SU-DHL-6 (cell line): ENCODE results near the gene IRGQ.

Experiments
- H2AFZ ChIP-seq: fragments of 200-600 bp; sonication (generic); 2 replicates; pipeline ENCODE4 v1.6.1; 2014; ENCODE audit warnings: low read depth, mild to moderate bottlenecking, moderate library complexity, mixed read lengths, antibody characterized with exemption, low read length; ENCODE audit not compliant: severe bottlenecking
- H3F3A ChIP-seq: fragments of 200-600 bp; shearing (Covaris generic); 2 replicates; pipeline ENCODE4 v1.6.0; 2016; ENCODE audit warnings: antibody characterized with exemption, mild to moderate bottlenecking; ENCODE audit not compliant: insufficient read depth
- H3K27ac ChIP-seq: fragments of 200-600 bp; sonication (generic); 2 replicates; pipeline ENCODE4 v1.5.1; 2016; ENCODE audit warnings: low read depth, mild to moderate bottlenecking, low read length, moderate library complexity, mixed read lengths
- H3K27me3 ChIP-seq: fragments of 200-600 bp; sonication (generic), shearing (Covaris generic); 2 replicates; pipeline ENCODE4 v1.6.0; 2014; ENCODE audit warnings: mild to moderate bottlenecking, low read length
- H3K36me3 ChIP-seq: fragments of 200-600 bp; sonication (generic); 2 replicates; pipeline ENCODE4 v1.6.1; 2014; ENCODE audit warnings: mild to moderate bottlenecking, low read length, mixed read lengths
- H3K4me2 ChIP-seq: fragments of 300-600, 200-600 bp; shearing (Covaris generic), sonication (generic); 2 replicates; pipeline ENCODE4 v1.6.0; 2014; ENCODE audit warnings: low read length, low read depth, mild to moderate bottlenecking; ENCODE audit not compliant: poor library complexity, severe bottlenecking
- H3K4me3 ChIP-seq: fragments of 200-600 bp; sonication (generic); 2 replicates; pipeline ENCODE4 v1.5.1; 2014; ENCODE audit warnings: antibody characterized with exemption, low read length, mild to moderate bottlenecking, mixed read lengths; ENCODE audit not compliant: insufficient read depth, poor library complexity, severe bottlenecking
- H3K79me2 ChIP-seq: fragments of 200-600 bp; sonication (generic); 2 replicates; pipeline ENCODE4 v1.6.1; 2014; ENCODE audit warnings: mild to moderate bottlenecking, low read length, moderate library complexity; ENCODE audit not compliant: insufficient read depth
- H3K9ac ChIP-seq: fragments of 200-600 bp; sonication (generic); 2 replicates; pipeline ENCODE4 v1.7.0; 2014; ENCODE audit warnings: mild to moderate bottlenecking, low read length
- H3K9me2 ChIP-seq: fragments of 200-600 bp; sonication (generic); replicated peaks from 2 replicates; pipeline ENCODE4 v1.6.1; 2014; ENCODE audit warnings: low read length; ENCODE audit not compliant: insufficient read depth
- H3K9me3 ChIP-seq: fragments of 200-600 bp; sonication (generic); 2 replicates; pipeline ENCODE4 v1.6.1; 2014; ENCODE audit warnings: low read length, mixed read lengths; ENCODE audit not compliant: insufficient read depth
- H4K20me1 ChIP-seq: fragments of 200-600 bp; sonication (generic); 2 replicates; pipeline ENCODE4 v1.6.1; 2014; ENCODE audit warnings: low read depth, mild to moderate bottlenecking, antibody characterized with exemption, low read length, moderate library complexity, mixed read lengths
- EZH2phosphoT487 ChIP-seq: fragments of 200-600 bp; sonication (generic), shearing (Covaris generic); conservative IDR thresholded peaks from 2 replicates; pipeline ENCODE4 v1.6.1; 2018; ENCODE audit warnings: mild to moderate bottlenecking, antibody characterized with exemption, low read length, moderate library complexity, mixed read lengths
- TF ChIP-seq, protein P1 (sequence below): fragments of 200-600 bp; sonication (generic); IDR thresholded peaks from one replicate; pipeline ENCODE4 v1.5.1; 2017; ENCODE audit warnings: antibody characterized with exemption, mild to moderate bottlenecking, low read length, moderate library complexity; ENCODE audit not compliant: insufficient read depth, poor library complexity, severe bottlenecking

IRGQ gene

DNA sequence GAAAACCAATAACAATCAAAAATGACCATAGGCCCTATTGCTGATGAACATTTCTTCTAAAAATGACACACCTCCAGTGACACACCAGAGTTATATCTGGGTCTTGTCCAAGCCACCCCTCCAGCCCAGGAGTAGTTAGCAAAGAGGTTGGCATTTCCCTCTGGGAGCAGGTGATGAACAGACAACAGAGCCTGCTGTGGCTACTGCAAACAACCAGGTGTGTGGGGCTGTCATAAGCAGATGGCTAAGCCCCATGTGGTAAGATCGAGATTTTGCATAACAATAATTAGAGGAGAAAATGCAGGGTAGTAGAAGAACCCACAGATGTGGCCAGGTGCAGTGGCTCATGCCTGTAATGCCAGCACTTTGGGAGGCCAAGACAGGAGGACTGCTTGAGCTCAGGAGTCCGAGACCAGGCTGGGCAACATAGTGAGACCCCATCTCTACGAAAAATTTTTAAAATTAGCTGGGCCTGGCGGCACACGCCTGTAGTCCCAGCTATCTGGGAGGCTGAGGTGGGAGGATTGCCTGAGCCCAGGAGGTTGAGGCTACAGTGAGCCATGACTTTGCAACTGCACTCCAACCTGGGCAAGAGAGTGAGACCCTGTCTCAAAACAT, 25.7 kb downstream of the IRGQ start:
- no peak overlapping the region for H3K4me3 ChIP-seq
- peaks cover 14% of the 10 kb centered on the region; the same call in 1 of the 2 replicates for H3K79me2 ChIP-seq
- TF ChIP-seq, protein P1, sequence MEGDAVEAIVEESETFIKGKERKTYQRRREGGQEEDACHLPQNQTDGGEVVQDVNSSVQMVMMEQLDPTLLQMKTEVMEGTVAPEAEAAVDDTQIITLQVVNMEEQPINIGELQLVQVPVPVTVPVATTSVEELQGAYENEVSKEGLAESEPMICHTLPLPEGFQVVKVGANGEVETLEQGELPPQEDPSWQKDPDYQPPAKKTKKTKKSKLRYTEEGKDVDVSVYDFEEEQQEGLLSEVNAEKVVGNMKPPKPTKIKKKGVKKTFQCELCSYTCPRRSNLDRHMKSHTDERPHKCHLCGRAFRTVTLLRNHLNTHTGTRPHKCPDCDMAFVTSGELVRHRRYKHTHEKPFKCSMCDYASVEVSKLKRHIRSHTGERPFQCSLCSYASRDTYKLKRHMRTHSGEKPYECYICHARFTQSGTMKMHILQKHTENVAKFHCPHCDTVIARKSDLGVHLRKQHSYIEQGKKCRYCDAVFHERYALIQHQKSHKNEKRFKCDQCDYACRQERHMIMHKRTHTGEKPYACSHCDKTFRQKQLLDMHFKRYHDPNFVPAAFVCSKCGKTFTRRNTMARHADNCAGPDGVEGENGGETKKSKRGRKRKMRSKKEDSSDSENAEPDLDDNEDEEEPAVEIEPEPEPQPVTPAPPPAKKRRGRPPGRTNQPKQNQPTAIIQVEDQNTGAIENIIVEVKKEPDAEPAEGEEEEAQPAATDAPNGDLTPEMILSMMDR = no peak
- TF ChIP-seq EZH2phosphoT487 = no peak
- no peak overlapping the region for H2AFZ ChIP-seq
- no peaks in the 10 kb centered on the region for H3F3A ChIP-seq
- H3K9me2 ChIP-seq = no peaks in the 10 kb centered on the region
- H3K9me3 ChIP-seq = no peaks in the 10 kb centered on the region
- H3K36me3 ChIP-seq = no peaks in the 10 kb centered on the region
- H4K20me1 ChIP-seq = no peaks in the 10 kb centered on the region
- no peaks in the 10 kb centered on the region for H3K27me3 ChIP-seq
- H3K27ac ChIP-seq = no peak overlapping the region
- no peak overlapping the region for H3K4me2 ChIP-seq
- no peak overlapping the region for H3K9ac ChIP-seq

DNA sequence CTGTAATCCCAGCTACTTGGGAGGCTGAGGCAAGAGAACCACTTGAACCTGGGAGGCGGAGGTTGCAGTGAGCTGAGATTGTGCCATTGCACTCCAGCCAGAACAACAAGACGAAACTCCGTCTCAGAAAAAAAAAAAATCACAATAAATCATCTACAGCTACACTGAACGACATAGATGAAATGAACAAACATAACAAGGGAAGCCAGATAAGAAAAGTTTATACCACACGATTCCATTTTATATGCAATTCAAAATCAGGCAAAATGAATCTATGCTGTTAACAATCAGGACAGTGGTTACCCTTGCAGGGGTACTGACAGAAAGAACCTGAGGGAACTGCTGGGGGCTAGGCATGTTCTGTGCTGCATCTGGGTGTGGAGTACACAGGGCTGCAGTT, 26.3 kb downstream of the IRGQ start:
- Histone ChIP-seq H3K9ac (no peak overlapping the region), H3K27me3 (no peaks in the 10 kb centered on the region), H3K9me2 (no peaks in the 10 kb centered on the region), H3K79me2 (peaks cover 13% of the 10 kb centered on the region; the same call in 1 of the 2 replicates), H3K9me3 (no peaks in the 10 kb centered on the region), H3K27ac (no peak overlapping the region), H3K36me3 (no peaks in the 10 kb centered on the region), H3K4me2 (no peak overlapping the region), H4K20me1 (no peaks in the 10 kb centered on the region), H2AFZ (no peak overlapping the region), H3K4me3 (no peak overlapping the region), H3F3A (no peaks in the 10 kb centered on the region)
- TF ChIP-seq, protein P1 = no peak
- TF ChIP-seq EZH2phosphoT487 = no peak

DNA sequence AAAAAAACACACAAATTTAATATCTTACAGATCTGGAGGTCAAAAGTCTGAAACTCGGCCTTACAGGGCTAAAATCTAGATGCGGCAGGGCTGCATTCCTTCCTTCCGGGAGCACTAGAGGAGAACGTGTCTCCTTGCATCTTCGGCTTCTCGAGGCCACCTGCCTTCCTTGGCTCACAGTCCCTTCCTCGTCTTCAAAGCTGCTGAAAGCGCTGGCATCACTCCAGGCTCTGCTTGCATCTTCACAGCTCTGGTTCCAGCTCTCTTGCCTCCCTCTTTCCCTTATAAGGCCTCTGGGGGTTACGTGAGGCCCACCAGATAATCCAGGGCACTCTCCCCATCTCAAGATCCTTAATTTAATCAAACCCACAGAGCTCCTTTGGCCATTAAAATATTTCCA, 31.1 kb downstream of the IRGQ start:
- H3K4me2 ChIP-seq = no peak overlapping the region

More for the DNA sequence above, 31.1 kb downstream of the IRGQ start:
- Histone ChIP-seq H3K36me3 (no peaks in the 10 kb centered on the region), H3K4me3 (no peak overlapping the region), H3K27me3 (no peaks in the 10 kb centered on the region), H3F3A (peaks cover 9% of the 10 kb centered on the region; the same call in 1 of the 2 replicates), H3K9me3 (no peaks in the 10 kb centered on the region), H3K79me2 (peaks cover 9% of the 10 kb centered on the region; the same call in 1 of the 2 replicates), H4K20me1 (no peaks in the 10 kb centered on the region), H2AFZ (no peak overlapping the region), H3K9me2 (no peaks in the 10 kb centered on the region), H3K9ac (no peak overlapping the region), H3K27ac (no peak overlapping the region)
- TF ChIP-seq EZH2phosphoT487 = no peak
- TF ChIP-seq, protein P1 = no peak
